GM12878 (cell line): Measurements from ENCODE around the gene NFE2L3. TPM values are rescaled to one million over a fixed set of nuclear protein-coding genes. Genes with fewer than 3 reads are reported as not detected.

Experiments
- DPF2 ChIP-seq: fragments of 450-650 bp; IDR thresholded peaks from 2 replicates; pipeline ENCODE4 v1.6.1; 2017; ENCODE audit warnings: mild to moderate bottlenecking
- EED ChIP-seq: sonication (generic); IDR thresholded peaks from 2 replicates; pipeline ENCODE4 v1.6.1; 2016; ENCODE audit warnings: antibody characterized with exemption, low read depth
- NR2C1 ChIP-seq: fragments of 450-650 bp; IDR thresholded peaks from 2 replicates; pipeline ENCODE4 v1.6.1; 2017; ENCODE audit warnings: antibody characterized with exemption, mild to moderate bottlenecking, moderate library complexity
- SMAD1 ChIP-seq: fragments of 450-650 bp; IDR thresholded peaks from 2 replicates; pipeline ENCODE4 v1.6.1; 2018; ENCODE audit warnings: mild to moderate bottlenecking, low read depth; ENCODE audit not compliant: partially characterized antibody
- SMAD5 ChIP-seq: IDR thresholded peaks from 2 replicates; pipeline ENCODE4 v1.6.1; 2016; ENCODE audit warnings: antibody characterized with exemption, low read depth
- ZNF622 ChIP-seq: fragments of 450-650 bp; IDR thresholded peaks from 2 replicates; pipeline ENCODE4 v1.6.1; 2017; ENCODE audit warnings: mild to moderate bottlenecking, inconsistent platforms
- ZNF687 ChIP-seq: fragments of 450-650 bp; IDR thresholded peaks from 2 replicates; pipeline ENCODE4 v1.6.1; 2017; ENCODE audit warnings: mild to moderate bottlenecking, moderate library complexity
- polyA plus RNA-seq, 11 experiments: library from polyadenylated mRNA; depleted of rRNA in 4 of 11; unstranded in 6 of 11; stranded (reverse) in 5 of 11; fragments of >200 nt; fragmentation: Nextera tagmentation in 4 of 11; fragmentation: Illumina TruSeq in 1 of 11; extraction: Ambion mirVana in 4 of 11; extraction: Trizol in 1 of 11; gene quantifications; 1 replicate in 1 of 11; 2 replicates in 10 of 11; pipeline versions ENCODE4 v1.2.1 to v1.2.3, GENCODE V29; 2011 to 2016; ENCODE audit warnings: inconsistent platforms in 2 of 11, missing spikeins in 2 of 11, low read depth in 1 of 11
- total RNA-seq, 4 experiments: library from RNA; depleted of rRNA in 3 of 4; stranded (reverse); fragments of >200 nt in 3 of 4; fragmentation: Illumina TruSeq in 1 of 4; extraction: Trizol in 1 of 4; gene quantifications; 2 replicates each; pipeline versions ENCODE4 v1.2.1 to v1.2.3, GENCODE V29; 2013 to 2021

NFE2L3 gene
- total and polyA plus RNA-seq, 10 of the 15 experiments (the other 5 are each of a cell fraction or from before 2014, with no cell fraction given): 4.4 to 34.9 (median 13.0) TPM

- TF ChIP-seq NR2C1 (no peak), SMAD5 (no peak; the same call in 1 of the 2 replicates), DPF2 (no peak), EED (no peak), SMAD1 (no peak), ZNF622 (no peak), ZNF687 (no peak)
These were observed 36.4 kb downstream of the NFE2L3 start (continued) for GRCh38 chr7:26188206-26188956.
